PC-9 (cell line): ENCODE measurements around the gene FOXP3. TPM values are rescaled to one million over a fixed set of nuclear protein-coding genes. Genes with fewer than 3 reads are reported as not detected.

Source experiments
- BruUV-seq: library from RNA; stranded (reverse); fragments of 400-500 nt; replicated peaks from 2 replicates; lab custom pipeline; 2021; lab: Mats Ljungman, UMichigan
- CTCF ChIA-PET: fragments of 300-600 bp; sonication (Branson Sonifier 250); formaldehyde crosslinking; loops from one replicate; lab custom pipeline; 2022; ENCODE audit warnings: antibody characterized with exemption; lab: Charles Lee
- POLR2A ChIA-PET: fragments of 300-600 bp; sonication (Branson Sonifier 250); formaldehyde crosslinking; loops from one replicate; lab custom pipeline; 2022; ENCODE audit warnings: antibody characterized with exemption; ENCODE audit not compliant: unreplicated experiment; lab: Charles Lee
- DNase-seq, 2 experiments: peaks; one replicate each; pipeline versions ENCODE4 v3.0.0 to v3.0.0-alpha.2; 2015 to 2022; ENCODE audit warnings: mixed read lengths in 1 of 2
- H2AFZ ChIP-seq: fragments of 200-600 bp; sonication (generic); 2 replicates; pipeline ENCODE4 v1.8.1; 2017; ENCODE audit warnings: antibody characterized with exemption
- H3F3A ChIP-seq: fragments of 200-600 bp; sonication (generic); 2 replicates; pipeline ENCODE4 v1.8.1; 2017; ENCODE audit warnings: antibody characterized with exemption, mild to moderate bottlenecking, low read depth; ENCODE audit not compliant: insufficient read depth
- H3K27ac ChIP-seq: fragments of 200-600 bp; sonication (generic); 2 replicates; pipeline ENCODE4 v1.6.1; 2016; ENCODE audit warnings: mixed run types
- H3K27me3 ChIP-seq: fragments of 200-600 bp; sonication (generic); 2 replicates; pipeline ENCODE4 v1.6.1; 2016; ENCODE audit warnings: low read depth, mixed run types; ENCODE audit not compliant: insufficient read depth
- H3K36me3 ChIP-seq: fragments of 200-600 bp; sonication (generic); 2 replicates; pipeline ENCODE4 v1.6.1; 2016; ENCODE audit warnings: low read depth, mixed run types
- H3K4me1 ChIP-seq: fragments of 200-600 bp; sonication (generic); replicated peaks from 2 replicates; pipeline ENCODE4 v1.6.1; 2016; ENCODE audit warnings: mixed run types; ENCODE audit not compliant: insufficient read depth
- H3K4me2 ChIP-seq: fragments of 200-600 bp; sonication (generic); 2 replicates; pipeline ENCODE4 v1.6.1; 2017; ENCODE audit warnings: mixed run types
- H3K4me3 ChIP-seq: fragments of 200-600 bp; sonication (generic); 2 replicates; pipeline ENCODE4 v1.6.1; 2016; ENCODE audit warnings: mixed run types
- H3K79me2 ChIP-seq: fragments of 200-600 bp; sonication (generic); 2 replicates; pipeline ENCODE4 v1.6.1; 2017; ENCODE audit warnings: low read depth, mixed run types
- H3K9me2 ChIP-seq: fragments of 200-600 bp; sonication (generic); 2 replicates; pipeline ENCODE4 v1.8.1; 2017; ENCODE audit warnings: mild to moderate bottlenecking; ENCODE audit not compliant: insufficient read depth
- H3K9me3 ChIP-seq: fragments of 200-600 bp; sonication (generic); 2 replicates; pipeline ENCODE4 v1.8.1; 2016; ENCODE audit warnings: low read depth; ENCODE audit not compliant: insufficient read depth
- H4K20me1 ChIP-seq: fragments of 200-600 bp; sonication (generic); 2 replicates; pipeline ENCODE4 v1.8.1; 2017; ENCODE audit not compliant: insufficient read depth
- EZH2 ChIP-seq: fragments of 200-600 bp; sonication (generic); IDR thresholded peaks from 2 replicates; pipeline ENCODE4 v1.8.0; 2017; ENCODE audit warnings: antibody characterized with exemption, low read depth
- intact Hi-C: fragments of 100-400 bp; cut with micrococcal nuclease; formaldehyde crosslinking; loops from one replicate; pipeline ENCODE4 v1.10.0; 2022; ENCODE audit not compliant: unreplicated experiment
- total RNA-seq: library from RNA; stranded (reverse); gene quantifications from 2 replicates; pipeline ENCODE4 v1.2.3, GENCODE V29; 2021
- TF ChIP-seq, protein P1 (sequence below): fragments of 200-600 bp; sonication (generic); conservative IDR thresholded peaks from 2 replicates; pipeline ENCODE4 v1.6.1; 2017; ENCODE audit warnings: mixed run types, antibody characterized with exemption, mild to moderate bottlenecking, moderate library complexity

FOXP3 gene
- total RNA-seq, 1 experiment from 2014 or later = not detected

DNA sequence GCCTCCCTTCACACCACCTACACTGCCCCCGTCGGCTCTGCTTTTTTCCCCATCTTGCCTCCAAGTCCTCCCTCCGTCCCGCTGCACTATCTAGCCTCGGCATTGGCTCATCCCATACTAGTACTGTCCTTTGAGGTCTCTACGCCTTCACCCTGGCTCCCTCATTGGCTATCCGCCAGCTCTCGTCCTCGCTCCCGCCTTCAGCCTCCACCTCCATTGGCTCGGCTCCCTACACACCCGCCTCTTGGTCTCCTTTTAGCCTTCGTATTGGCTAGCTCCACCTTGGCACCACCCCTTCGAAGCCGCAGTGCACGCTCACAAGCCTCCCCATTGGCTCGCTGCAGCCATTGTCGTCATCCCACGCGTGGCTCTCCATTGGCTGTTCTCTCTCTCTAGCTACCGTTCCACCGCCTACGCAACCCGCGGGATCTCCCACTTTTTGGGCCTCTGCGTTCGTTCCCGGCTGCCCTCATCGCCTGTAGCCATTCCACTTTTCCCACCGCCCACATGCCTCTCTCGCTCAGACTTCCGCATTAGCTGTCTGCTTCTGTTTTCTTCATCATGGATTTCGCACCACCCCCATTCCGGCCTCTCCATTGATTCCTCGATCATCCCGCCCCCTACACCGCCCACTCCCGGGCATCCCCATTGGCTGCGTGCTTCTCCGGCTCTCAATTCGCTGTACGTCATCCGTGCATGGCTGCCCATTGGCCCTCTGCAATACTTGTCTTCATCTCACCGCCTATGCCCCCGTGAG lies 4.7 kb upstream of the FOXP3 start:
- Histone ChIP-seq H3K4me2 (peak overlapping the region; percentile 63), H3F3A (no peaks in the 10 kb centered on the region), H3K4me3 (peak overlapping the region; percentile 58), H4K20me1 (no peaks in the 10 kb centered on the region), H3K27ac (peak overlapping the region; percentile 37; the same call in 1 of the 2 replicates), H2AFZ (peak overlapping the region; percentile 67; the same call in 1 of the 2 replicates), H3K9me2 (no peaks in the 10 kb centered on the region), H3K27me3 (no peaks in the 10 kb centered on the region), H3K36me3 (no peaks in the 10 kb centered on the region), H3K4me1 (peaks cover 6% of the 10 kb centered on the region; the same call in 1 of the 2 replicates), H3K9me3 (no peaks in the 10 kb centered on the region), H3K79me2 (no peaks in the 10 kb centered on the region)
- TF ChIP-seq EZH2 = no peak
- ChIA-PET CTCF (interaction anchor here (0.5 kb wide), 1 partner anchor 131 kb away, joined by 4 read pairs; no protein-coding TSS in a partner anchor), POLR2A (interaction anchor here (0.6 to 1.3 kb wide), 4 partner anchors 38 to 79 kb away, joined by 3 to 14 read pairs (median 4); no protein-coding TSS in a partner anchor)
- intact Hi-C loops = loop anchor here (2.0 kb wide), 1 partner anchor 78 kb away; no protein-coding TSS in a partner anchor
- DNase-seq = peak; percentile 85 to 86
- no TSS peak for BruUV-seq

DNA sequence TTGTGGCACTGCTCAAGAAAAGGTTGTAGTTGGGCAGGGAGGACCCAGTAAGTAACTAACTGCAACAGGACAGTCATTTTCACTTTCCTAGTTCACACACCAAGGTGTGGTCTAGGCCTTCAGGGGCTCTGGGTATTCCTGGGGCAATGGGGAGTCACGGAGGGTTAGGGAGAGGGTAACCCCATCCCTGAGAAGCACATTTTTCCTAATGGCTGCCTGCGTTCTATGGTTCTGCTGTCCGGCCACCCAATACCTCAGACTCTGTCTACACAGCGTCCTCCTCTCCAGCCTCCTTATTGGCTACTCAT lies 4.1 kb upstream of the FOXP3 start:
- Histone ChIP-seq H3F3A (no peaks in the 10 kb centered on the region), H3K27me3 (no peaks in the 10 kb centered on the region), H3K36me3 (no peaks in the 10 kb centered on the region), H3K4me2 (peak overlapping the region; percentile 63), H4K20me1 (no peaks in the 10 kb centered on the region), H3K4me1 (peaks cover 6% of the 10 kb centered on the region; the same call in 1 of the 2 replicates), H3K9me2 (no peaks in the 10 kb centered on the region), H3K4me3 (peak overlapping the region; percentile 50; the same call in 1 of the 2 replicates), H3K9me3 (no peaks in the 10 kb centered on the region), H3K79me2 (no peaks in the 10 kb centered on the region), H2AFZ (peak overlapping the region; percentile 67; the same call in 1 of the 2 replicates), H3K27ac (no peak overlapping the region)
- BruUV-seq = TSS peak; percentile 98
- no peak for DNase-seq
- CTCF ChIA-PET = interaction anchor here (0.5 kb wide), 1 partner anchor 130 kb away, joined by 4 read pairs; no protein-coding TSS in a partner anchor
- POLR2A ChIA-PET = interaction anchor here (0.6 to 1.3 kb wide), 4 partner anchors 38 to 79 kb away, joined by 3 to 14 read pairs (median 4); no protein-coding TSS in a partner anchor
- intact Hi-C loops = loop anchor here (2.0 kb wide), 1 partner anchor 78 kb away; no protein-coding TSS in a partner anchor
- TF ChIP-seq, protein P1, sequence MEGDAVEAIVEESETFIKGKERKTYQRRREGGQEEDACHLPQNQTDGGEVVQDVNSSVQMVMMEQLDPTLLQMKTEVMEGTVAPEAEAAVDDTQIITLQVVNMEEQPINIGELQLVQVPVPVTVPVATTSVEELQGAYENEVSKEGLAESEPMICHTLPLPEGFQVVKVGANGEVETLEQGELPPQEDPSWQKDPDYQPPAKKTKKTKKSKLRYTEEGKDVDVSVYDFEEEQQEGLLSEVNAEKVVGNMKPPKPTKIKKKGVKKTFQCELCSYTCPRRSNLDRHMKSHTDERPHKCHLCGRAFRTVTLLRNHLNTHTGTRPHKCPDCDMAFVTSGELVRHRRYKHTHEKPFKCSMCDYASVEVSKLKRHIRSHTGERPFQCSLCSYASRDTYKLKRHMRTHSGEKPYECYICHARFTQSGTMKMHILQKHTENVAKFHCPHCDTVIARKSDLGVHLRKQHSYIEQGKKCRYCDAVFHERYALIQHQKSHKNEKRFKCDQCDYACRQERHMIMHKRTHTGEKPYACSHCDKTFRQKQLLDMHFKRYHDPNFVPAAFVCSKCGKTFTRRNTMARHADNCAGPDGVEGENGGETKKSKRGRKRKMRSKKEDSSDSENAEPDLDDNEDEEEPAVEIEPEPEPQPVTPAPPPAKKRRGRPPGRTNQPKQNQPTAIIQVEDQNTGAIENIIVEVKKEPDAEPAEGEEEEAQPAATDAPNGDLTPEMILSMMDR = no peak
- no peak for TF ChIP-seq EZH2

DNA sequence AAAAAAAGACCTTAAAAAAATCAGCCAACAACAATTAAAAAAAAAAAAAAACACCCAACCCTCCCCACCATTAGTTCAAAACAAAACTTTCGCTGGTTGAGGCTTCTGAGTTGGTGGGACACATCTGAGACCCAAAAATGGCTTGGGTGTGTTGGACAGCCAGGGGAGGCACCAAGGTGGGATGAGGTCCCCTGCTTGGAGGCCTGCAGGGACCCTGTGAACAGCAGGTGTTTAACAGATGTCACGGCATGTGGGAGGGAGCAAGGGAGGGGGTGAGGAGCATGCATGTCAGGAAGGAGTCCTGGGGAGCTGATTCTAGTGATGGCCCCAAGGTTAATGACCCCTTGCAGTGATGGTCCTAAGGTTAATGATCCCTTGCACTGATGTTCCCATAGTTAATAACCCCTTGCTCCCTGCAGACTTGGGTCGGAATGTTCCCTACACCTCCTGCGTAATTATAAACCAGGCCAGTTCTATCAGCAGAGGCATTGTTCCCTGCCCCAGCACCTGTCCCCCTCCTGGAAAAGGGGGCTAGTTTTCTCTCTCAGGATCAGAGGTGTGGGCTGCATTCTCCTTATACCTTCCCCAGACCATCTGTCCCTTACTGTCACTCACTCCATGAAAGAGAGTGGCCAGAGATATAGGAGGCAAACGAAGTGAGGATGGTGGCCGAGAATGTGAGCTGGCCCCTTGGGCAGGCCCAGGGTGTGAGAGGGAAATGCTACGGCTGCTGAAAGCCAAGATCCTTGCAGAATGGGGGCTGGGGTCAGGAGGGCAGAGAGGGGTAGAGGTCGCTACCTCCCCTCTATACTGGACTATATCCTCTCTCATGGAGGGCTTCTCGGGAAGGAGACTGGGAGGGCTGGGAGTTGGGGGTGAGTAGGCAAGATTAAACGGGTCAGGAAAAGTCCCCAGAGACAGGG lies 2.3 kb upstream of the FOXP3 start:
- peaks cover 6% of the 10 kb centered on the region; the same call in 1 of the 2 replicates for H3K4me1 ChIP-seq
- DNase-seq = no peak
- H3K9me3 ChIP-seq = no peaks in the 10 kb centered on the region
- BruUV-seq = no TSS peak
- H2AFZ ChIP-seq = no peak overlapping the region
- H4K20me1 ChIP-seq = no peaks in the 10 kb centered on the region
- TF ChIP-seq, protein P1 = no peak
- no peak for TF ChIP-seq EZH2
- no peaks in the 10 kb centered on the region for H3F3A ChIP-seq
- intact Hi-C loops = no loop called here
- no peak overlapping the region for H3K4me3 ChIP-seq
- no peaks in the 10 kb centered on the region for H3K36me3 ChIP-seq
- no peak overlapping the region for H3K27ac ChIP-seq
- ChIA-PET POLR2A (no interaction called here), CTCF (no interaction called here)
- H3K27me3 ChIP-seq = no peaks in the 10 kb centered on the region
- no peaks in the 10 kb centered on the region for H3K9me2 ChIP-seq
- H3K79me2 ChIP-seq = no peaks in the 10 kb centered on the region
- H3K4me2 ChIP-seq = no peak overlapping the region
